Fibroblast of lung (primary cell): ENCODE data around the gene B4GALT7. TPM values are rescaled to one million over a fixed set of nuclear protein-coding genes. Genes with fewer than 3 reads are reported as not detected.

Source experiments
- DNase-seq, 2 donors: peaks; one replicate each; pipeline versions ENCODE4 v3.0.0 to v3.0.0-alpha.2; 2010; ENCODE audit warnings: low read depth in 2 of 2
- H2AFZ ChIP-seq: 2 replicates; pipeline ENCODE4 v1.5.1; 2012; ENCODE audit warnings: low read length, control low read depth, inconsistent platforms
- H3K27ac ChIP-seq: 2 replicates; pipeline ENCODE4 v1.5.1; 2011; ENCODE audit warnings: low read length, control low read depth; ENCODE audit not compliant: insufficient read depth
- H3K27me3 ChIP-seq: 2 replicates; pipeline ENCODE4 v1.5.1; 2011; ENCODE audit warnings: mild to moderate bottlenecking, low read length; ENCODE audit not compliant: control insufficient read depth, insufficient read depth
- H3K36me3 ChIP-seq: 2 replicates; pipeline ENCODE4 v1.5.1; 2011; ENCODE audit warnings: low read length; ENCODE audit not compliant: control insufficient read depth, insufficient read depth
- H3K4me1 ChIP-seq: 2 replicates; pipeline ENCODE4 v1.5.1; 2011; ENCODE audit warnings: low read length; ENCODE audit not compliant: control insufficient read depth, insufficient read depth; ENCODE audit errors: extremely low read depth
- H3K4me2 ChIP-seq: 2 replicates; pipeline ENCODE4 v1.5.1; 2011; ENCODE audit warnings: low read length, control low read depth; ENCODE audit not compliant: insufficient read depth; ENCODE audit errors: extremely low read depth
- H3K4me3 ChIP-seq, 4 experiments: fragments of 200-600 bp in 1 of 4; sonication (generic) in 1 of 4; replicated peaks in 1 of 4; 2 replicates each; pipeline ENCODE4 v1.5.1; 2011 to 2016; ENCODE audit warnings: low read length in 4 of 4, low read depth in 3 of 4, mild to moderate bottlenecking in 3 of 4, control low read depth in 2 of 4, inconsistent platforms in 1 of 4, mixed read lengths in 1 of 4; ENCODE audit not compliant: insufficient read depth in 1 of 4; ENCODE audit errors: control extremely low read depth in 1 of 4
- H3K79me2 ChIP-seq: 2 replicates; pipeline ENCODE4 v1.5.1; 2012; ENCODE audit warnings: mild to moderate bottlenecking, low read length, inconsistent platforms; ENCODE audit not compliant: control insufficient read depth, insufficient read depth
- H3K9ac ChIP-seq: 2 replicates; pipeline ENCODE4 v1.5.1; 2011; ENCODE audit warnings: mild to moderate bottlenecking, low read length, control low read depth; ENCODE audit not compliant: insufficient read depth
- H3K9me3 ChIP-seq: 2 replicates; pipeline ENCODE4 v1.5.1; 2012; ENCODE audit warnings: low read depth, low read length; ENCODE audit not compliant: control insufficient read depth, insufficient read depth
- H4K20me1 ChIP-seq: 2 replicates; pipeline ENCODE4 v1.5.1; 2011; ENCODE audit warnings: low read length; ENCODE audit not compliant: control insufficient read depth, insufficient read depth; ENCODE audit errors: extremely low read depth
- EZH2 ChIP-seq: IDR thresholded peaks from 2 replicates; pipeline ENCODE4 v1.5.1; 2012; ENCODE audit warnings: low read length, control low read depth, mild to moderate bottlenecking; ENCODE audit errors: missing control alignments
- polyA plus RNA-seq, 2 donors: library from polyadenylated mRNA; depleted of rRNA in 1 of 2; stranded (reverse) in 1 of 2; unstranded in 1 of 2; fragments of >200 nt; gene quantifications; 2 replicates each; pipeline ENCODE4 v1.2.1, GENCODE V29; 2011 to 2012; ENCODE audit warnings: missing spikeins in 1 of 2
- total RNA-seq: library from RNA; depleted of rRNA; stranded (reverse); fragments of >200 nt; gene quantifications from 2 replicates; pipeline ENCODE4 v1.2.1, GENCODE V29; 2014
- TF ChIP-seq, protein P1 (sequence below), 2 donors: IDR thresholded peaks in 1 of 2; conservative IDR thresholded peaks in 1 of 2; 1 replicate in 1 of 2; 2 replicates in 1 of 2; pipeline ENCODE4 v1.5.1; 2011 to 2012; ENCODE audit warnings: low read length in 2 of 2, control low read depth in 1 of 2, inconsistent platforms in 1 of 2, low read depth in 1 of 2, mild to moderate bottlenecking in 1 of 2

B4GALT7 gene
- total and polyA plus RNA-seq, 2 donors (not counting 1 experiment from before 2014, with no cell fraction given), result 20.8 to 29.1 TPM

DNA sequence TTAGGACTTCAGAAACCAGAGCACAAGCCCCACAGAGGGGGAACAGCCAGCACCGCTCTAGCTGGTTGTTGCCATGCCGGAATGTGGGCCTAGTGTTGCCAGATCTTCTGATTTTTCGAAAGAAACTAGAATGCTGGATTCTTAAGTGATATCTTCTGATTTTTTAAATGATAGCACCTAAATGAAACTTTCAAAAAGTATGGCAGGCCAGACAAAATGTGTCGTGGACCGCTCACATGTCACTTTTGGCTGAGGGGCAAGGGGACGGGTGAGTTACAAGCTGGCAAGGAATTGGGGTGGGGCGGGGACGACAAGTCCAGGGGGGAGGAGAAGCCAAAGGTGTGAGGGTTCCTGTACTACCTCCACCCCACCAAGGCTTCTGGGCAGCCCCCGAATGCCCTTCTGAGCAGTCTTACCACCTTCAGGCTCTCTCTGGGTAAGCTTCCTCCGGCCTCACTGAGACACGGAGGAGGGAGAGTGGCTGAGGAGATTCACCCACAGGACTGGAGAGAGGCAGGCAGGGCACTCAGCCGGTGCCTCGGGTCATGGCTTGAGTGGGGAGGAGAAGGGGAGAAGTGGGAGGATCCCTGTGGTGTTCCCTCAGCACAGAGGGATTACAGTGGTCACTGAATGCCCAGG is 10.3 kb downstream of the B4GALT7 start:
- Histone ChIP-seq H3K27ac (no peak overlapping the region), H3K79me2 (no peaks in the 10 kb centered on the region), H3K27me3 (no peaks in the 10 kb centered on the region), H3K4me3 (no peak overlapping the region), H3K4me1 (no peaks in the 10 kb centered on the region), H3K4me2 (no peak overlapping the region), H3K36me3 (peaks cover 9% of the 10 kb centered on the region), H2AFZ (no peak overlapping the region), H3K9me3 (no peaks in the 10 kb centered on the region), H3K9ac (no peak overlapping the region), H4K20me1 (no peaks in the 10 kb centered on the region)
- no peak for DNase-seq
- TF ChIP-seq, protein P1, sequence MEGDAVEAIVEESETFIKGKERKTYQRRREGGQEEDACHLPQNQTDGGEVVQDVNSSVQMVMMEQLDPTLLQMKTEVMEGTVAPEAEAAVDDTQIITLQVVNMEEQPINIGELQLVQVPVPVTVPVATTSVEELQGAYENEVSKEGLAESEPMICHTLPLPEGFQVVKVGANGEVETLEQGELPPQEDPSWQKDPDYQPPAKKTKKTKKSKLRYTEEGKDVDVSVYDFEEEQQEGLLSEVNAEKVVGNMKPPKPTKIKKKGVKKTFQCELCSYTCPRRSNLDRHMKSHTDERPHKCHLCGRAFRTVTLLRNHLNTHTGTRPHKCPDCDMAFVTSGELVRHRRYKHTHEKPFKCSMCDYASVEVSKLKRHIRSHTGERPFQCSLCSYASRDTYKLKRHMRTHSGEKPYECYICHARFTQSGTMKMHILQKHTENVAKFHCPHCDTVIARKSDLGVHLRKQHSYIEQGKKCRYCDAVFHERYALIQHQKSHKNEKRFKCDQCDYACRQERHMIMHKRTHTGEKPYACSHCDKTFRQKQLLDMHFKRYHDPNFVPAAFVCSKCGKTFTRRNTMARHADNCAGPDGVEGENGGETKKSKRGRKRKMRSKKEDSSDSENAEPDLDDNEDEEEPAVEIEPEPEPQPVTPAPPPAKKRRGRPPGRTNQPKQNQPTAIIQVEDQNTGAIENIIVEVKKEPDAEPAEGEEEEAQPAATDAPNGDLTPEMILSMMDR (conservative IDR thresholded peaks at IDR 0.05 in 1 of 2, IDR thresholded peaks at IDR 0.05 in 1 of 2; ENCODE audit: low read depth in 1 of 2, low read length in 2 of 2), result no peak
- TF ChIP-seq EZH2, result no peak

GRCh38 chr5:177610770-177611445 is 11.0 kb downstream of the B4GALT7 start:
- Histone ChIP-seq H3K79me2 (no peaks in the 10 kb centered on the region), H3K27ac (no peak overlapping the region), H4K20me1 (no peaks in the 10 kb centered on the region), H3K9me3 (no peaks in the 10 kb centered on the region), H3K36me3 (peaks cover 9% of the 10 kb centered on the region), H3K4me1 (no peaks in the 10 kb centered on the region), H3K27me3 (no peaks in the 10 kb centered on the region), H3K4me3 (no peak overlapping the region), H3K9ac (no peak overlapping the region), H3K4me2 (no peak overlapping the region), H2AFZ (no peak overlapping the region)
- TF ChIP-seq EZH2, result no peak
- TF ChIP-seq, protein P1 (conservative IDR thresholded peaks at IDR 0.05 in 1 of 2, IDR thresholded peaks at IDR 0.05 in 1 of 2; ENCODE audit: low read depth in 1 of 2, low read length in 2 of 2), result no peak
- no peak for DNase-seq

- no peaks in the 10 kb centered on the region for H3K79me2 ChIP-seq
- H3K27me3 ChIP-seq, result no peaks in the 10 kb centered on the region
- H4K20me1 ChIP-seq, result no peaks in the 10 kb centered on the region
- TF ChIP-seq, protein P1 (conservative IDR thresholded peaks at IDR 0.05 in 1 of 2, IDR thresholded peaks at IDR 0.05 in 1 of 2; ENCODE audit: low read depth in 1 of 2, low read length in 2 of 2), result no peak
- no peak for TF ChIP-seq EZH2
- no peaks in the 10 kb centered on the region for H3K4me1 ChIP-seq
- H3K9ac ChIP-seq, result no peak overlapping the region
- peaks cover 9% of the 10 kb centered on the region for H3K36me3 ChIP-seq
- H3K4me2 ChIP-seq, result no peak overlapping the region
- no peaks in the 10 kb centered on the region for H3K9me3 ChIP-seq
- no peak overlapping the region for H3K27ac ChIP-seq
- no peak overlapping the region for H3K4me3 ChIP-seq
- H2AFZ ChIP-seq, result no peak overlapping the region
- no peak for DNase-seq
Measured at GRCh38 chr5:177611446-177612214, 11.7 kb downstream of the B4GALT7 start.
